Stomach (tissue), 9 donors: ENCODE data around the gene USP40. TPM values are rescaled to one million over a fixed set of nuclear protein-coding genes. Genes with fewer than 3 reads are reported as not detected.

Experiments used
- DNase-seq, 2 donors: peaks; one replicate each; pipeline versions ENCODE4 v3.0.0 to v3.0.0-alpha.2; 2013 to 2019
- H3K27ac ChIP-seq, 5 donors: fragments of 200-600 bp in 4 of 5; sonication (generic) in 4 of 5; one replicate each; pipeline ENCODE4 v1.5.1; 2013 to 2019; ENCODE audit warnings: mild to moderate bottlenecking in 1 of 5, moderate library complexity in 1 of 5
- H3K27me3 ChIP-seq, 3 donors: fragments of 200-600 bp; sonication (generic); one replicate each; pipeline ENCODE4 v1.5.1; 2017 to 2019; ENCODE audit warnings: mixed run types in 1 of 3
- H3K36me3 ChIP-seq, 4 donors: fragments of 200-600 bp; sonication (generic); 1 replicate in 3 of 4; 2 replicates in 1 of 4; pipeline ENCODE4 v1.5.1; 2016 to 2019
- H3K4me1 ChIP-seq, 4 donors: fragments of 200-600 bp; sonication (generic); one replicate each; pipeline ENCODE4 v1.5.1; 2016 to 2019
- H3K4me3 ChIP-seq, 4 donors: fragments of 200-600 bp; sonication (generic) in 3 of 4; one replicate each; pipeline ENCODE4 v1.5.1; 2016 to 2019; ENCODE audit warnings: mild to moderate bottlenecking in 1 of 4
- H3K9me3 ChIP-seq, 4 donors: fragments of 200-600 bp; sonication (generic); one replicate each; pipeline ENCODE4 v1.5.1; 2016 to 2019
- CTCF ChIP-seq, 7 experiments: fragments of 450-650 bp in 4 of 7; fragments of 200-600 bp in 3 of 7; sonication (generic) in 3 of 7; IDR thresholded peaks; one replicate each; pipeline ENCODE4 v1.5.1; 2016 to 2019; ENCODE audit warnings: antibody characterized with exemption in 7 of 7, control low read depth in 2 of 7, mild to moderate bottlenecking in 1 of 7
- EP300 ChIP-seq: sonication (generic); formaldehyde crosslinking; IDR thresholded peaks from one replicate; pipeline ENCODE4 v1.6.1; 2017; ENCODE audit warnings: antibody characterized with exemption
- POLR2A ChIP-seq, 4 donors: fragments of 450-650 bp; IDR thresholded peaks; one replicate each; pipeline ENCODE4 v1.6.1; 2016; ENCODE audit warnings: antibody characterized with exemption in 4 of 4, control low read depth in 2 of 4, mild to moderate bottlenecking in 1 of 4, moderate library complexity in 1 of 4
- POLR2AphosphoS5 ChIP-seq, 3 donors: sonication (generic); formaldehyde crosslinking; IDR thresholded peaks; one replicate each; pipeline ENCODE4 v1.6.1; 2016; ENCODE audit warnings: antibody characterized with exemption in 3 of 3
- WGBS, 5 donors: extraction: QIAGEN DNeasy Blood & Tissue Kit in 3 of 5; methylation state at CpG; one replicate each; pipeline versions ENCODE4 v1.1.5 to v1.1.7; 2013 to 2018; 5-methylcytosine and 5-hydroxymethylcytosine counted together
- intact Hi-C: fragments of 100-400 bp; cut with DNase I; formaldehyde crosslinking; loops from one replicate; pipeline ENCODE4 v1.15.1; 2023; ENCODE audit warnings: low total_unique reads
- polyA plus RNA-seq, 3 donors: library from polyadenylated mRNA; stranded (reverse); fragments of 200-250 nt; gene quantifications; one replicate each; pipeline ENCODE4 v1.2.3, GENCODE V29; 2013
- total RNA-seq, 5 donors: library from RNA; depleted of rRNA; stranded (reverse); fragments of >200 nt; gene quantifications; one replicate each; pipeline versions ENCODE4 v1.1.0 to v1.2.3, GENCODE V29; 2014 to 2016
- donor health status: healthy with polysubstance abuse.
- donor health status: Bipolar disorder and iron deficiency.
- donor health status: healthy.

The USP40 gene
- total and polyA plus RNA-seq, 8 donors: 14.5 to 186 (median 31.3) TPM

DNA sequence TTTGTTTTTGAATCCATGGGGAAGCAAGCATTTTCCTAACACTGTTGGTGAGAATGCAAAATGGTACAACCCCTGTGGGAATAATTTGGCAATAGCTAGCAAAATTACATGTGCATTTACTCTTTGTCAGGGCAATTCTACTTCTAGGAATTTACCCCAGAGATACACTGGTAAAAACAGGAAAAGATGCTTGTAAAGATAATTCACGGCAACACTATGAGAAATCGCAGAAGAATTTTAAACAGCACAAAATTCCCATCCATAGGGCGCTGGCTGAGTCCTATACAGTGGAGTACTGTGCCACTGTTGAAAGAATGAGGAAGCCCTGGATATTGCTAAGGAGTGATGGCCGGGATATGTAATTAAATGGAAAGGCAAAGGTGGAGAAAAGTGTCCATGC, 136.5 kb downstream of the USP40 start:
- no peak for DNase-seq
- H3K36me3 ChIP-seq: peaks cover 7 to 9% (median 8%) of the 10 kb centered on the region in 4 donors
- H3K9me3 ChIP-seq: no peaks in the 10 kb centered on the region
- H3K4me3 ChIP-seq: no peak overlapping the region
- TF ChIP-seq POLR2A (IDR thresholded peaks at IDR 0.05) (no peak), POLR2AphosphoS5 (IDR thresholded peaks at IDR 0.05) (no peak), CTCF (IDR thresholded peaks at IDR 0.05) (no peak), EP300 (no peak)
- peak overlapping the region; percentile 42 to 94 (median 90) for H3K27ac ChIP-seq
- WGBS, 5 donors: 37 to 61% (median 53%) methylated on average over 4 of the region's 4 CpGs
- H3K27me3 ChIP-seq: no peaks in the 10 kb centered on the region
- intact Hi-C loops: no loop called here
- H3K4me1 ChIP-seq: peaks cover 12 to 78% (median 53%) of the 10 kb centered on the region in 4 donors

- intact Hi-C loops: no loop called here
- H3K36me3 ChIP-seq: peaks cover 0 to 3% (median under 1%) of the 10 kb centered on the region in 4 donors
- TF ChIP-seq CTCF (IDR thresholded peaks at IDR 0.05) (no peak), EP300 (no peak), POLR2AphosphoS5 (IDR thresholded peaks at IDR 0.05) (no peak), POLR2A (IDR thresholded peaks at IDR 0.05) (no peak)
- H3K9me3 ChIP-seq: no peaks in the 10 kb centered on the region
- WGBS, 5 donors: 34 to 66% (median 56%) methylated on average over 20 of the region's 20 CpGs
- H3K27ac ChIP-seq: peak overlapping the region; percentile 67 to 94 (median 90)
- peak in 1 of 2 donors; percentile 22 for DNase-seq
- no peaks in the 10 kb centered on the region for H3K27me3 ChIP-seq
- H3K4me3 ChIP-seq: no peak overlapping the region
- H3K4me1 ChIP-seq: peaks cover 10 to 77% (median 53%) of the 10 kb centered on the region in 4 donors
Measured at GRCh38 chr2:233429175-233429897, 137.2 kb downstream of the USP40 start.

DNA sequence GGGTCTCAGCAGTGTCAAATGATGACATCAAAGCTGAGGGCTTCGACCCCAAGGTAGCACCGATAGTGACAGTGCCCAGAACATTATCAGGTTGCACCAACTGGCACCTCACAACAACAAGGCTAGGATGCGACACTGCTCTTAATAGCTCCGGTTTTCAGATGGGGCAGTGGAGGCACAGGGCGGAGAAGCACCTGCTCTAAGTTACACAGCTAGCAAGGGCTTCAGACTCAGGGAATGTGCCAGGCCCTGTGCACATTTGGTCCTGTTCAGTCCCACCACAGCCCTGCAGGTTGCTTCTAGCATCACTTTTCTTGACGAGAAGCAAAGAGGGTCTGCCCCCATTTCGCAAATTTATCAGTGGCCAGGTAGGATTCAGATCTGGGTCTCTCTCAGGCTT, 138.1 kb downstream of the USP40 start:
- Histone ChIP-seq H3K36me3 (peaks cover 0 to 3% (median 0%) of the 10 kb centered on the region in 4 donors), H3K27ac (peak overlapping the region; percentile 49 to 94 (median 90)), H3K9me3 (no peaks in the 10 kb centered on the region), H3K27me3 (no peaks in the 10 kb centered on the region), H3K4me3 (no peak overlapping the region), H3K4me1 (peaks cover 17 to 77% (median 53%) of the 10 kb centered on the region in 4 donors)
- no peak for TF ChIP-seq CTCF (IDR thresholded peaks at IDR 0.05)
- no peak for TF ChIP-seq POLR2A (IDR thresholded peaks at IDR 0.05)
- no peak for TF ChIP-seq EP300
- TF ChIP-seq POLR2AphosphoS5 (IDR thresholded peaks at IDR 0.05): no peak
- DNase-seq: peak in 1 of 2 donors; percentile 20
- intact Hi-C loops: no loop called here
- WGBS, 5 donors: 71 to 85% (median 74%) methylated on average over 7 of the region's 7 CpGs

DNA sequence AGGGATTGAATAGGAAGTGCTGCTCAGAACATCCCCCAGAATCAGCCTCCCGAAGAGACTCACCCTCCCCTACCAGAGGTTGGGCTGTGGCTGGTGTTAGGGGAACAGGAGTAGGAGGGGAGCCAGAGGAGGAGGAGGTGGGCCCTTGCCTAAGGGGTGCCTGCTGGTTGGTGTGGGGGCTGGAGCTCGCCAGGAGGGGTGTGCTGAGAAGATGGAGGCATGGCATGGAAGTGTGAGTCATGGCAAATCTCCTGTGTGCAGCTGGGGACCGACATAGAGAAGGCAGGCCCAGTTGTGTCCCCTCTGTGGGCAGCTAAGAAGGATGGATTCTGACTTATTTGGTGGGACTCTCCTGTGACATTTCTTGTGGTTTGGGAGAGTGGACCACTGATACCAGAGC, 138.6 kb downstream of the USP40 start:
- Histone ChIP-seq H3K9me3 (no peaks in the 10 kb centered on the region), H3K4me1 (peaks cover 21 to 77% (median 54%) of the 10 kb centered on the region in 4 donors), H3K27me3 (no peaks in the 10 kb centered on the region), H3K36me3 (peaks cover 0 to 3% (median 0%) of the 10 kb centered on the region in 4 donors), H3K4me3 (no peak overlapping the region), H3K27ac (peak overlapping the region; percentile 49 to 94 (median 90))
- 60 to 75% (median 68%) methylated on average over 3 of the region's 3 CpGs for WGBS, 5 donors
- DNase-seq: peak; percentile 2 to 24
- TF ChIP-seq POLR2AphosphoS5 (IDR thresholded peaks at IDR 0.05) (no peak), EP300 (no peak), CTCF (IDR thresholded peaks at IDR 0.05) (no peak), POLR2A (IDR thresholded peaks at IDR 0.05) (no peak)
- intact Hi-C loops: no loop called here
